ENCODE results near the gene ELP4. TPM values are rescaled to one million over a fixed set of nuclear protein-coding genes. Genes with fewer than 3 reads are reported as not detected.
"Not testable (repeated sequence)": the region's sequence is repeated elsewhere in the genome, so short reads cannot be mapped to it uniquely, and the experiment has no call there.

The ELP4 gene
- total RNA-seq, 1 experiment from 2014 or later, result 17.2 TPM

- H3K4me1 ChIP-seq (ENCODE audit: control insufficient read depth, insufficient read depth, low read length), result no peaks in the 10 kb centered on the region
- H3K27me3 ChIP-seq (ENCODE audit: control insufficient read depth, insufficient read depth, low read length), result no peaks in the 10 kb centered on the region
- no peak overlapping the region for H3K27ac ChIP-seq (ENCODE audit: low read length)
- H3K9me3 ChIP-seq (ENCODE audit: control insufficient read depth, insufficient read depth, low read depth, low read length), result no peaks in the 10 kb centered on the region
- intact Hi-C loops (cut with micrococcal nuclease; ENCODE audit: unreplicated experiment), result no loop called here
- DNase-seq (ENCODE audit: low read depth, low spot score), result no peak
- no TSS peak for BruUV-seq (replicated peaks)
- TF ChIP-seq SIN3A (IDR thresholded peaks at IDR 0.05; ENCODE audit: borderline replicate concordance, insufficient read depth, low read depth, low read length) (no peak), REST (IDR thresholded peaks at IDR 0.05; ENCODE audit: insufficient read depth in 1 of 2, low read depth in 2 of 2, low read length in 1 of 2) (no peak), POLR2AphosphoS5 (IDR thresholded peaks at IDR 0.05; ENCODE audit: low read depth, low read length) (no peak), TCF7L2 (IDR thresholded peaks at IDR 0.05; ENCODE audit: low read depth, low read length) (no peak)
- TF ChIP-seq, protein P1, sequence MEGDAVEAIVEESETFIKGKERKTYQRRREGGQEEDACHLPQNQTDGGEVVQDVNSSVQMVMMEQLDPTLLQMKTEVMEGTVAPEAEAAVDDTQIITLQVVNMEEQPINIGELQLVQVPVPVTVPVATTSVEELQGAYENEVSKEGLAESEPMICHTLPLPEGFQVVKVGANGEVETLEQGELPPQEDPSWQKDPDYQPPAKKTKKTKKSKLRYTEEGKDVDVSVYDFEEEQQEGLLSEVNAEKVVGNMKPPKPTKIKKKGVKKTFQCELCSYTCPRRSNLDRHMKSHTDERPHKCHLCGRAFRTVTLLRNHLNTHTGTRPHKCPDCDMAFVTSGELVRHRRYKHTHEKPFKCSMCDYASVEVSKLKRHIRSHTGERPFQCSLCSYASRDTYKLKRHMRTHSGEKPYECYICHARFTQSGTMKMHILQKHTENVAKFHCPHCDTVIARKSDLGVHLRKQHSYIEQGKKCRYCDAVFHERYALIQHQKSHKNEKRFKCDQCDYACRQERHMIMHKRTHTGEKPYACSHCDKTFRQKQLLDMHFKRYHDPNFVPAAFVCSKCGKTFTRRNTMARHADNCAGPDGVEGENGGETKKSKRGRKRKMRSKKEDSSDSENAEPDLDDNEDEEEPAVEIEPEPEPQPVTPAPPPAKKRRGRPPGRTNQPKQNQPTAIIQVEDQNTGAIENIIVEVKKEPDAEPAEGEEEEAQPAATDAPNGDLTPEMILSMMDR (IDR thresholded peaks at IDR 0.05), result no peak
- no peak overlapping the region for H3K4me3 ChIP-seq (ENCODE audit: low read depth in 2 of 2, low read length in 2 of 2)
- no peak for ATAC-seq
- CTCF ChIA-PET, result no interaction called here
- POLR2A ChIA-PET, result interaction anchor here (0.6 kb wide), 1 partner anchor 37 kb away, joined by 4 read pairs; no protein-coding TSS in a partner anchor
- no peaks in the 10 kb centered on the region for H3K36me3 ChIP-seq (ENCODE audit: control insufficient read depth, insufficient read depth, low read length)
- in situ Hi-C loops (cut with HindIII; ENCODE audit: low pct_unique_long_range_greater_than_20kb, low sequenced_read_pairs), result no loop called here
Measured at GRCh38 chr11:31558001-31558400, 48.4 kb downstream of the ELP4 start.

DNA sequence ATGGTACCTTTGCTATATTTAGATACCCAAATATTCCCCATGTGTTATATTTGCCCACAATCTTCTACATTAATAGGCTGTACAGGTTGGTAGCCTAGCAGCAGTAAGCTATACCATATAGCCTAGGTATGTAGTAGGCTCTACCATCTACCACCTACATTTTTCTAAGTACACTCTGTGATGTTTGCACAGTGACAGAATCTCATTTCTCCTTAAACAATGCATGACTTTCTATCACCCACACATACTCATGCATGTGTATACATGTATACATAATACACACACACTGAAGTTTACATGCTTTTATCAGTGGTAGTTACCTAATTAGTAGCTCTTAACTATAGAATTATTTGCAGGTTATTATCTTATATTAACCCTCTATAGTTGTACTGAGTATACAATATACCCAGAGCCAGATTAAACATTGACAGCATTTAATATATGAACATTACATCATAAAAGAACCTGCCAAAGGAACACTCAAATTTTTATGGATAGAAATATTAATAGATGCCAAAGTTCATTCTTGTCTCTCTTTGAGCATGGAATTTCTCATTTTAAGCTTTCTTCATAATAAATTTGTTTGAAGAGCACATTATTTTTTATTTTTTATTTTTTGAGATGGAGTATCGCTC, 51.4 kb downstream of the ELP4 start:
- no peaks in the 10 kb centered on the region for H3K27me3 ChIP-seq (ENCODE audit: control insufficient read depth, insufficient read depth, low read length)
- no peaks in the 10 kb centered on the region for H3K4me1 ChIP-seq (ENCODE audit: control insufficient read depth, insufficient read depth, low read length)
- intact Hi-C loops (cut with micrococcal nuclease; ENCODE audit: unreplicated experiment) (no loop called here), in situ Hi-C loops (cut with HindIII; ENCODE audit: low pct_unique_long_range_greater_than_20kb, low sequenced_read_pairs) (no loop called here)
- POLR2A ChIA-PET, result no interaction called here
- TF ChIP-seq REST (IDR thresholded peaks at IDR 0.05; ENCODE audit: insufficient read depth in 1 of 2, low read depth in 2 of 2, low read length in 1 of 2), result no peak
- TF ChIP-seq, protein P1 (IDR thresholded peaks at IDR 0.05), result no peak
- TF ChIP-seq SIN3A (IDR thresholded peaks at IDR 0.05; ENCODE audit: borderline replicate concordance, insufficient read depth, low read depth, low read length), result no peak
- no peak for TF ChIP-seq POLR2AphosphoS5 (IDR thresholded peaks at IDR 0.05; ENCODE audit: low read depth, low read length)
- TF ChIP-seq TCF7L2 (IDR thresholded peaks at IDR 0.05; ENCODE audit: low read depth, low read length), result no peak
- no peak for ATAC-seq
- H3K27ac ChIP-seq (ENCODE audit: low read length), result no peak overlapping the region
- BruUV-seq (replicated peaks), result no TSS peak
- CTCF ChIA-PET, result no interaction called here
- no peaks in the 10 kb centered on the region for H3K9me3 ChIP-seq (ENCODE audit: control insufficient read depth, insufficient read depth, low read depth, low read length)
- no peak overlapping the region for H3K4me3 ChIP-seq (ENCODE audit: low read depth in 2 of 2, low read length in 2 of 2)
- no peak for DNase-seq (ENCODE audit: low read depth, low spot score)
- H3K36me3 ChIP-seq (ENCODE audit: control insufficient read depth, insufficient read depth, low read length), result no peaks in the 10 kb centered on the region

GRCh38 chr11:31564517-31564916, 55.0 kb downstream of the ELP4 start:
- ATAC-seq; in situ Hi-C loops (cut with HindIII; ENCODE audit: low pct_unique_long_range_greater_than_20kb, low sequenced_read_pairs); POLR2A ChIA-PET; H3K9me3 ChIP-seq (ENCODE audit: control insufficient read depth, insufficient read depth, low read depth, low read length); H3K27me3 ChIP-seq (ENCODE audit: control insufficient read depth, insufficient read depth, low read length); H3K27ac ChIP-seq (ENCODE audit: low read length); H3K4me1 ChIP-seq (ENCODE audit: control insufficient read depth, insufficient read depth, low read length); DNase-seq (ENCODE audit: low read depth, low spot score); H3K36me3 ChIP-seq (ENCODE audit: control insufficient read depth, insufficient read depth, low read length); BruUV-seq (replicated peaks); CTCF ChIA-PET; intact Hi-C loops (cut with micrococcal nuclease; ENCODE audit: unreplicated experiment); H3K4me3 ChIP-seq (ENCODE audit: low read depth in 2 of 2, low read length in 2 of 2): not testable (repeated sequence)
